DND-41 (cell line): ENCODE data around the gene FAR2.

Experiments used
- ATAC-seq: fragments of 200-7000 bp; cut with Tn5 transposase; 3 replicates; pipeline ENCODE4 v1.9.1; 2021; ENCODE audit warnings: low read depth; ENCODE audit not compliant: insufficient read depth
- DNase-seq: peaks from one replicate; pipeline ENCODE4 v3.0.0-alpha.2; 2020
- H2AFZ ChIP-seq: 2 replicates; pipeline ENCODE4 v1.6.0; 2012; ENCODE audit warnings: low read depth, low read length
- H3K27ac ChIP-seq: 2 replicates; pipeline ENCODE4 v1.5.1; 2012; ENCODE audit warnings: low read length, inconsistent platforms
- H3K27me3 ChIP-seq: fragments of 200-600 bp; sonication (generic); 2 replicates; pipeline ENCODE4 v1.6.0; 2012; ENCODE audit warnings: low read length, mild to moderate bottlenecking, inconsistent platforms; ENCODE audit not compliant: insufficient read depth, poor library complexity
- H3K36me3 ChIP-seq: 2 replicates; pipeline ENCODE4 v1.5.1; 2012; ENCODE audit warnings: low read length, inconsistent platforms; ENCODE audit not compliant: insufficient read depth
- H3K4me1 ChIP-seq: 2 replicates; pipeline ENCODE4 v1.5.1; 2012; ENCODE audit warnings: mild to moderate bottlenecking, low read length; ENCODE audit not compliant: insufficient read depth
- H3K4me2 ChIP-seq: 2 replicates; pipeline ENCODE4 v1.6.0; 2012; ENCODE audit warnings: mild to moderate bottlenecking, moderate library complexity, low read length, inconsistent platforms; ENCODE audit not compliant: insufficient read depth
- H3K4me3 ChIP-seq, 2 experiments: fragments of 200-600 bp in 1 of 2; shearing (Covaris generic) in 1 of 2; 2 replicates each; pipeline ENCODE4 v1.5.1; 2012 to 2016; ENCODE audit warnings: inconsistent platforms in 2 of 2, low read length in 2 of 2, mild to moderate bottlenecking in 2 of 2, low read depth in 1 of 2, moderate library complexity in 1 of 2
- H3K79me2 ChIP-seq: 2 replicates; pipeline ENCODE4 v1.6.0; 2012; ENCODE audit warnings: low read length, inconsistent platforms; ENCODE audit not compliant: insufficient read depth
- H3K9ac ChIP-seq: 2 replicates; pipeline ENCODE4 v1.6.0; 2012; ENCODE audit warnings: low read depth, mild to moderate bottlenecking, inconsistent platforms, low read length, moderate library complexity
- H3K9me3 ChIP-seq: 2 replicates; pipeline ENCODE4 v1.5.1; 2012; ENCODE audit warnings: low read length, moderate library complexity, mild to moderate bottlenecking, inconsistent platforms; ENCODE audit not compliant: insufficient read depth, severe bottlenecking
- H4K20me1 ChIP-seq: 2 replicates; pipeline ENCODE4 v1.6.0; 2012; ENCODE audit warnings: low read length; ENCODE audit not compliant: insufficient read depth
- EZH2 ChIP-seq: IDR thresholded peaks from 3 replicates; pipeline ENCODE4 v1.6.1; 2012; ENCODE audit warnings: borderline replicate concordance, low read depth, mild to moderate bottlenecking, moderate library complexity, low read length, inconsistent platforms; ENCODE audit not compliant: severe bottlenecking
- TF ChIP-seq, protein P1 (sequence below): IDR thresholded peaks from 2 replicates; pipeline ENCODE4 v1.5.1; 2012; ENCODE audit warnings: borderline replicate concordance, low read length, moderate library complexity, mild to moderate bottlenecking; ENCODE audit not compliant: poor library complexity, severe bottlenecking; ENCODE audit errors: extremely low read depth

Gene FAR2

DNA sequence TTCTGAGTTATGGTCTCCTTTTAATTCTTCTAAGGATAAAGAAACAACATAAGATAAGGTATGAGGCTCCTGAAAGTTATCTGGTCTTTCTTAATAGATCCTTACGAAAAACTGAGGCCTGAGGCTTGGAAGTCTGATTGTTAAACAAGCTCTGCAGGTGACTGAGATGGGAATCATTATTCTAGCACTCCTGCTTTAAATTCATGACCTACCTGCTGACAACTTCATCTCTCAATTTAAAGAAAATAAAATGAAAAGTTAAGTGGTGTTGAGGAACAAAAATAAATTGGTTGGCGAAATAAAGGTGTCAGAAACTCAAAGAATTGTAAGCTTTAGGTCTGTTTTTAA is 80.1 kb downstream of the FAR2 start:
- Histone ChIP-seq H3K4me1 (no peaks in the 10 kb centered on the region), H3K4me2 (no peak overlapping the region), H3K27me3 (no peaks in the 10 kb centered on the region), H3K9me3 (no peaks in the 10 kb centered on the region), H3K79me2 (no peaks in the 10 kb centered on the region), H3K9ac (no peak overlapping the region), H4K20me1 (no peaks in the 10 kb centered on the region), H3K4me3 (no peak overlapping the region), H2AFZ (no peak overlapping the region), H3K27ac (no peak overlapping the region), H3K36me3 (no peaks in the 10 kb centered on the region)
- TF ChIP-seq, protein P1, sequence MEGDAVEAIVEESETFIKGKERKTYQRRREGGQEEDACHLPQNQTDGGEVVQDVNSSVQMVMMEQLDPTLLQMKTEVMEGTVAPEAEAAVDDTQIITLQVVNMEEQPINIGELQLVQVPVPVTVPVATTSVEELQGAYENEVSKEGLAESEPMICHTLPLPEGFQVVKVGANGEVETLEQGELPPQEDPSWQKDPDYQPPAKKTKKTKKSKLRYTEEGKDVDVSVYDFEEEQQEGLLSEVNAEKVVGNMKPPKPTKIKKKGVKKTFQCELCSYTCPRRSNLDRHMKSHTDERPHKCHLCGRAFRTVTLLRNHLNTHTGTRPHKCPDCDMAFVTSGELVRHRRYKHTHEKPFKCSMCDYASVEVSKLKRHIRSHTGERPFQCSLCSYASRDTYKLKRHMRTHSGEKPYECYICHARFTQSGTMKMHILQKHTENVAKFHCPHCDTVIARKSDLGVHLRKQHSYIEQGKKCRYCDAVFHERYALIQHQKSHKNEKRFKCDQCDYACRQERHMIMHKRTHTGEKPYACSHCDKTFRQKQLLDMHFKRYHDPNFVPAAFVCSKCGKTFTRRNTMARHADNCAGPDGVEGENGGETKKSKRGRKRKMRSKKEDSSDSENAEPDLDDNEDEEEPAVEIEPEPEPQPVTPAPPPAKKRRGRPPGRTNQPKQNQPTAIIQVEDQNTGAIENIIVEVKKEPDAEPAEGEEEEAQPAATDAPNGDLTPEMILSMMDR, result no peak
- no peak for TF ChIP-seq EZH2
- ATAC-seq (no peak), DNase-seq (no peak)

DNA sequence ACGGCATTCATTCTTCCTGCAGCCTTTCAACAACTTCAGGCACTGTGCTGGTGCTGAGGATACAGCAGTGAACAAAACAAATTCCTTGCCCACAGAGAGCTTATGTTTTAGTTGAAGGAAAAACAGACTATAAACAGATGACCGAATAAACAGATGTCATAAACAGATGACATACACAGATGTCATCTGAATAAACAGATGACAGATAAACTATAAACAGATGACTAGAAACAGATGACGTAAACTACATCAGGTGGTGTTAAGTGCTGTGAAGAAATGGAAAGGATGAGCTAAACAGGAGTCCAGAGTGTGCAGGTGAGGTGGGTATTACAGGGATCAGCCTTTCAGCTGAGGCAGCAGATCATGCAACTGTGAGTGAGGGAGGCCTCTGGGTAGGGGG is 80.9 kb downstream of the FAR2 start:
- no peak overlapping the region for H3K9ac ChIP-seq
- H3K4me3 ChIP-seq, result no peak overlapping the region
- H3K9me3 ChIP-seq, result no peaks in the 10 kb centered on the region
- TF ChIP-seq, protein P1, result no peak
- TF ChIP-seq EZH2, result no peak
- no peaks in the 10 kb centered on the region for H3K36me3 ChIP-seq
- ATAC-seq (no peak), DNase-seq (no peak)
- no peaks in the 10 kb centered on the region for H3K79me2 ChIP-seq
- H3K27me3 ChIP-seq, result no peaks in the 10 kb centered on the region
- H3K27ac ChIP-seq, result no peak overlapping the region
- no peak overlapping the region for H3K4me2 ChIP-seq
- no peaks in the 10 kb centered on the region for H4K20me1 ChIP-seq
- no peak overlapping the region for H2AFZ ChIP-seq
- H3K4me1 ChIP-seq, result no peaks in the 10 kb centered on the region

DNA sequence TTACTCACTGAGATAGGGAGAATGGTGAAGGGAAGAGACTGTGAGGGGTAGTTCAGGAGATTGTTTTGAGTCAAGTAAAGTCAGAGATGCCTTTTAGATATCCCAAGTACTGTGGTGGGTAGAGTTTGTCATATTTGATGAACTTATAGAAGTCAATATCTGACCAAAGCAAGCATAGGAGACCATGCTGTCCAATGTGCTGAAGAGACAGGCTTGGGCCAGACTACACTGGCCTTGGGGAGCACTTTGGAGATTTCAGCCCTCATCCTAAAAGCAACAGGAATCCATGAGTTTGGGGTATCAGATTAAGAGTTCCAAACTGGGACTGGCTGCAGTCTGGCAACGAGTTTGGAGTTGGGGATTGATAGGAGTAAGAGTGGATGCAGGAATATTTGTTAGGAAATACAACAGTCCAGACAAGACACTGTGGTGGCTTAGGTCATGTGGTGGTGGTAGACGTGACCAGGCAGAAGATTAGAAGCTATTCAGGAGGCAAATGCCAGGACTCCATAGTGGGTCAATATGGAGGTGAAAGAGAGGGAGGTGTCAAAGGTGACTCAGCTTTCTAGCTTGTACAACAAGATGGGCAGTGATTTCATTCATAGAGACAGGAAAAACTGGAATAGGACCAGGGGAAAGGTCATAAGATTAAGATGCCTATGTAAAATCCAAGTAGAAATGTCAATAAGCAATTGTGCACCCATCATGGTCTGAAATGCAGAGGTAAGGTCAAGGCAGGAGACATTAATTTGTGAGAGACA is 81.9 kb downstream of the FAR2 start:
- H4K20me1 ChIP-seq, result no peaks in the 10 kb centered on the region
- H3K27me3 ChIP-seq, result no peaks in the 10 kb centered on the region
- no peaks in the 10 kb centered on the region for H3K36me3 ChIP-seq
- no peak overlapping the region for H2AFZ ChIP-seq
- H3K79me2 ChIP-seq, result no peaks in the 10 kb centered on the region
- H3K4me1 ChIP-seq, result no peaks in the 10 kb centered on the region
- no peak overlapping the region for H3K27ac ChIP-seq
- H3K9me3 ChIP-seq, result no peaks in the 10 kb centered on the region
- H3K4me3 ChIP-seq, result no peak overlapping the region
- TF ChIP-seq, protein P1, result no peak
- no peak for TF ChIP-seq EZH2
- DNase-seq (no peak), ATAC-seq (no peak)
- no peak overlapping the region for H3K9ac ChIP-seq
- H3K4me2 ChIP-seq, result no peak overlapping the region

DNA sequence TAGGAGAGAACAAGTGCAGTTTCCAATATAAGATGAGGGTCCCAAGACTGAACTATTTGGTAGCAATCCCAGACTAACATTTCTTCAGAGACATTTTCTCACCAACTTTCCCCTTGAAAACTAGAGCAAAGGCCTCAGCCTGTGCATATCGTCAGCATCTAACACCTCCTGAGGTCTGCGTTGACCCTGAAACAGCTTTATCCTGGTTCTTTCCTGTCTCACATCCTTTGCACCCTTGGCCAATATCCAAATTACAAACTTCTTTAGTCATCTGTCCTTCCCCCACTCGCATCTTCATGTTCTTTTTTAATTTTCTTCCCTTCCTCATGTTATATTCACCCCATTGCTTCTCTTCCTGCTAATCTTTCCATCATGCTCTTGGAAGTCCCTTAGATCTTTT is 83.0 kb downstream of the FAR2 start:
- Histone ChIP-seq H2AFZ (no peak overlapping the region), H3K4me1 (no peaks in the 10 kb centered on the region), H3K9ac (no peak overlapping the region), H3K9me3 (no peaks in the 10 kb centered on the region), H3K4me3 (no peak overlapping the region), H3K36me3 (no peaks in the 10 kb centered on the region), H3K4me2 (no peak overlapping the region), H3K27me3 (no peaks in the 10 kb centered on the region), H3K79me2 (no peaks in the 10 kb centered on the region), H3K27ac (no peak overlapping the region), H4K20me1 (no peaks in the 10 kb centered on the region; the same call in 1 of the 2 replicates)
- DNase-seq (no peak), ATAC-seq (no peak)
- TF ChIP-seq EZH2, result no peak
- TF ChIP-seq, protein P1, result no peak
